IPS DF 6.9 (cell line): ENCODE results near the gene POGZ.

Experiments
- DNase-seq: peaks from one replicate; pipeline ENCODE4 v3.0.0-alpha.2; 2013; ENCODE audit warnings: low read depth, low spot score
- H3K27ac ChIP-seq: one replicate; pipeline ENCODE4 v1.5.1; 2013; ENCODE audit warnings: low read length, control low read depth
- H3K27me3 ChIP-seq: 2 replicates; pipeline ENCODE4 v1.6.1; 2013; ENCODE audit warnings: mild to moderate bottlenecking, low read length; ENCODE audit not compliant: control insufficient read depth, insufficient read depth
- H3K36me3 ChIP-seq: 2 replicates; pipeline ENCODE4 v1.6.1; 2013; ENCODE audit warnings: low read length; ENCODE audit not compliant: control insufficient read depth, insufficient read depth
- H3K4me1 ChIP-seq: 2 replicates; pipeline ENCODE4 v1.6.1; 2013; ENCODE audit warnings: low read length; ENCODE audit not compliant: control insufficient read depth, insufficient read depth
- H3K4me3 ChIP-seq: 2 replicates; pipeline ENCODE4 v1.5.1; 2013; ENCODE audit warnings: mild to moderate bottlenecking, low read length
- H3K9me3 ChIP-seq: 2 replicates; pipeline ENCODE4 v1.6.1; 2013; ENCODE audit warnings: low read length, inconsistent platforms; ENCODE audit not compliant: control insufficient read depth, insufficient read depth
- WGBS: extraction: QIAGEN DNeasy Blood & Tissue Kit; methylation state at CpG from one replicate; pipeline ENCODE4 v1.1.7; 2013; ENCODE audit warnings: mixed read lengths, missing lambda C conversion rate; ENCODE audit not compliant: insufficient read length, insufficient coverage; 5-methylcytosine and 5-hydroxymethylcytosine counted together

POGZ gene

DNA sequence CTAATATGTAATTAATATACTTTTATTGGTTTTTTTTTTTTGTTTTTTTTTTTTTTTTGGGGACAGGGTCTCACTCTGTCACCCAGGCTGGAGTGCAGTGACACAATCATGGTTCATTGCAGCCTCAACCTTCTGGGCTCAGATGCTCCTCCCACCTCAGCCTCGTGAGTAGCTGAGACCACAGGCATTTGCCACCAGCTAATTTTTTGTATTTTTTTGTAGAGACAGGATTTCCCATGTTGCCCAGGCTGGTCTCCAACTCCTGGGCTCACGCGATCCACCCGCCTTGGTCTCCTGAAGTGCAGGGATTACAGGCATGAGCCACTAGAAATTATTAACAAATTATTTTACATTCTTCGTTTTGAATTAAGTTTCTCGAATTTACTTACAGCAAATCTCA lies 16.8 kb upstream of the POGZ start:
- no CpG with 5 or more reads among the region's 6 CpGs for WGBS
- no peaks in the 10 kb centered on the region for H3K36me3 ChIP-seq
- no peaks in the 10 kb centered on the region for H3K4me1 ChIP-seq
- no peak overlapping the region for H3K4me3 ChIP-seq
- no peaks in the 10 kb centered on the region for H3K27me3 ChIP-seq
- no peaks in the 10 kb centered on the region for H3K9me3 ChIP-seq
- no peak for DNase-seq
- no peak overlapping the region for H3K27ac ChIP-seq

DNA sequence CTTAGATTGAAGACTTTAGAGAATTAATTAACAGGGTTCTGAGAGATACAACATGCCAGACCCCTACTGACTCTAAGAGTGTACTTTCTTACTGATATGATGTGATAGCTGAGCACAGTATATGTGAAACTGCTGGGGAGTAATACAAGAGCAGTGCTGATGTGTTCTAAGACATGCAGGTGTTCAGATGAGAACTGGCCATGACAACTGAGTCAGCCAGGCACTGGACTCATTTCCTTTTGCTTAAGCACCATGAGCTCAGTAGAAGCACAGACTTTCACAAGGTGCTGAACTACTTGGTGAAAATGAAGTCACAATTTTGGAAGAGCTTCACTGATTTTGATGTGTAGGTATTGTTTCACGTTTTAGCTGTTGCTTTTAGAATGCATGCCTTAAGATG lies 15.9 kb upstream of the POGZ start:
- H3K4me3 ChIP-seq, result no peak overlapping the region
- no peaks in the 10 kb centered on the region for H3K36me3 ChIP-seq
- H3K27ac ChIP-seq, result no peak overlapping the region
- no peaks in the 10 kb centered on the region for H3K27me3 ChIP-seq
- no peaks in the 10 kb centered on the region for H3K9me3 ChIP-seq
- H3K4me1 ChIP-seq, result no peaks in the 10 kb centered on the region
- no CpG with 5 or more reads among the region's 1 CpG for WGBS
- no peak for DNase-seq

DNA sequence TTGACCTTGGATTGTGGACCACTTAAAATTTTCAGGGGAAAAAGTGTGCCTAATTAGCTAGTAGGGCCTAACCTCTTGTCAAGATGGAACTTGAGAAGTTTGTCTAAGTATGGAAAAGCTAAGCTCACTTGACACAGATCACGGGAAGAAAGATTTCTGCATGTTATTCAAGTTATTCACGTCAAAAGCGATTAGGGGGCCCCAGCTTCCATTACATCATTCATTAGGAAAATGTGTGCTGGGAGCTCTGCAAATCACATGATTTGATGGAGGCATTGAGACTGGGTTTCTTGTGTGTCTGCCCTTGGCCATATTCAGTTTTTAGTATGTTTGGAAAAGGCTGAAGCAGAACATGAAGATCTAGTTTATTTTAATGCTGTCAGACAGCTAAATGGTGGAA lies 15.5 kb upstream of the POGZ start:
- WGBS, result no CpG with 5 or more reads among the region's 3 CpGs
- no peak for DNase-seq
- H3K9me3 ChIP-seq, result no peaks in the 10 kb centered on the region
- no peaks in the 10 kb centered on the region for H3K4me1 ChIP-seq
- H3K27me3 ChIP-seq, result no peaks in the 10 kb centered on the region
- no peak overlapping the region for H3K27ac ChIP-seq
- H3K4me3 ChIP-seq, result no peak overlapping the region
- no peaks in the 10 kb centered on the region for H3K36me3 ChIP-seq

DNA sequence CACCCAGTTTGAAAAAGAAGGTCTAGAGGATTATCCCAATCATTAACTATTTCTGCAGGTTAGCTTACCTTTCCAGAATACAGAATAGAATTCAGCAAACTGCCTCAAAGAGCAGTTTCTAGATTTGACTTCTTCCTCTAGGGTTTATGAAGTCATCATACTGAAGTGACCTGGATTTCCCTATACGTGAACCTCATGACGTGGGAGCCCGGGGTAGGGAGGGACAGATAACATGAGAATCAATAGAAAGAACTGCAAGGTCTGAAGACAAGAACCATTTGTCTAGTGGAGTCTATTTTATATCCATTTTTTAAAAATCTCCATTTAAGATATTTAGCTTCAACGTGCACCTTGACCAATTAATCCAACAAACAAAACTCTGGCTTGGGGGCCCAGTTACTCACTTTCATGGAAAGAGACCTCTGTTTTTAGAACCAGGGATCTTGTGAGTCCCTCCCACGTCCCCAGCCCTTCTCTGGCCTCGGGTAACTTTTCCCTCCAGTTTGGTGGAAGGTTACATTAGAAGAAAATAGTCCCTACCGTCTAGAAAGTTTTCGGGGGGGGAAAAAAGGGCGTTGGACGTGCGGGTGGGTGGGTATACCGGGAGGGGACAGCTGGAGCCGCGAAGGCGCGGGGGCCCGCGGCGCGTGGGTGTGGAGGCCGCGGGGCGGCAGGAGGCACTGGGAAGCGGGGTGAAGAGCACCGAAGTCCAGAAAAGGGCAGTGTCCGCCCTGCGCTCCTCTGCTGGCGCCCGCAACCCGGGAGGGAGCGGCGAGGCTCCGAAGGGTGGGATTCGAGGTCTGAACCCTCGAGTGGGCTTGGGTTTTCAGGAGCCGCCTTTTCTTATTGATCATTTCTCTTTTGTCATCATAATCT lies 13.8 kb upstream of the POGZ start:
- Histone ChIP-seq H3K36me3 (no peaks in the 10 kb centered on the region), H3K27me3 (no peaks in the 10 kb centered on the region), H3K9me3 (no peaks in the 10 kb centered on the region), H3K4me3 (peak overlapping the region; percentile 67; the same call in 1 of the 2 replicates), H3K4me1 (no peaks in the 10 kb centered on the region), H3K27ac (no peak overlapping the region)
- WGBS, result no CpG with 5 or more reads among the region's 36 CpGs
- no peak for DNase-seq

DNA sequence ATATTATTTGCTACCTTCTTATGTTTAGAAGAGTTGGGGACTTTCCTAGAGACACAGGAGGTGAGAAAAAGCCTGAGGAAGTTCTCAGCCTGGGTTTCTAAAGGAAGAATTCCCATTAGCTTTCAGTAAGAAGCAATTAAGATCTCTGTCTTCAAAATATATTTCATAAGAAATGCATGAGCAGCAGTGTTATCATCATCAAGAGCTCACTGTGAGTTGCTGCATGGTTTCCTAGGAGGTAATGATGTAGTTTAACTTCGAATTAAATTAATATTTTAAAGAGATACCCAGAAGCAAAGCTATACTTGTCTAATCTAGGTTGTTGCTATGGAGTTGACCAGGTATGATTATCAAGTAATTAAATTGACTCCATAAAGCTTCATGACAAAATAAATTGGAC lies 5.7 kb upstream of the POGZ start:
- Histone ChIP-seq H3K4me3 (no peak overlapping the region), H3K27me3 (no peaks in the 10 kb centered on the region), H3K4me1 (no peaks in the 10 kb centered on the region; the same call in 1 of the 2 replicates), H3K27ac (no peak overlapping the region), H3K36me3 (no peaks in the 10 kb centered on the region), H3K9me3 (no peaks in the 10 kb centered on the region)
- WGBS, result no CpG with 5 or more reads among the region's 1 CpG
- DNase-seq, result no peak

DNA sequence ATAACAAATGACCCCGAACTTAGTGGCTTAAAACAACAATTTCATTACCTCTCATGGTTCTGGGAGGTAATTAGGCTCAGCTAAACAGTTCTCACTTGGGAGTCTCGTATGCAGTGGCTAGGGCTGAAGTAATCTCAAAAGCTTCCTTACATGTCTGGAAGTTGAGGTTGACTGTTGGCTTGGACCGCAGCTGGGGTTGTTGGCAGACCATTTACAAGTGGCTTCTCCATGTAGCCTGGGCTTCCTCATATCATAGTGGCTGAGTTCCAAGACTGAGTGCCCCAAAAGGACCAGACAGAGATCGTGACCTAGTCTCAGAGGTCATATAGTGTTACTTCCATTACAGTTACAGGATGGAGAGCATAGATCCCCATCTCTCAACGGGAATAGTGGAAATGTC lies 2.4 kb upstream of the POGZ start:
- Histone ChIP-seq H3K4me1 (peaks cover 2% of the 10 kb centered on the region; the same call in 1 of the 2 replicates), H3K27me3 (no peaks in the 10 kb centered on the region), H3K27ac (no peak overlapping the region), H3K4me3 (no peak overlapping the region), H3K36me3 (no peaks in the 10 kb centered on the region), H3K9me3 (no peaks in the 10 kb centered on the region)
- no peak for DNase-seq
- WGBS, result no CpG with 5 or more reads among the region's 5 CpGs

DNA sequence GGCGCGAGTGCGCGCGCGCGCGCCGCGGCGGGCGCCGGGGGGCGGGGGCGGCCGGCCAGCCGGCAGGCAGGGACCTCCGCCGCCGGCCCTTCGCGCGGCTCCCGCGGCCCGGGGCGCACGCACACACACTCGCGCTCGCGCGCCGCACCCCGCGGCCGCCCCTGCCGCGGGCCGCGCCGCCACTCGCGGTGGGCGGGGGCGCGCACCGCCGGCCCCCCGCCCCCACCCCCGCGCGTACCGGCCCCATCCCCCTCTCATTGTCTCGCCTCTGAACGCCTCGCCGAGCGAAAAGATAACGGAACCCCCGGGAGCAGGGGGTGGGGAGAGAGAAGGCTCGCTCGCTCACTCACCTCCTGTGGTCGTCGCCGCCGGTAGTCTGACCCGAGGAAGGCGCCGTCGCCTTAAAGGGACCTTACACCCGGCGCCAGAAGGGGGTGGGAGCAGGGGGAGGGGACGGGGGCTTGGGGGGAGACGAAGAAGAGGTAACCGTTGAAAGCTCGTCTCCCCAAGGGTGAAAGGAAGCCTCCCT lies 428 bp downstream of the POGZ start:
- no peaks in the 10 kb centered on the region for H3K27me3 ChIP-seq
- H3K36me3 ChIP-seq, result no peaks in the 10 kb centered on the region
- no CpG with 5 or more reads among the region's 77 CpGs for WGBS
- H3K27ac ChIP-seq, result no peak overlapping the region
- peak overlapping the region; percentile 93 for H3K4me3 ChIP-seq
- H3K9me3 ChIP-seq, result no peaks in the 10 kb centered on the region
- DNase-seq, result no peak
- H3K4me1 ChIP-seq, result peaks cover 2% of the 10 kb centered on the region; the same call in 1 of the 2 replicates

DNA sequence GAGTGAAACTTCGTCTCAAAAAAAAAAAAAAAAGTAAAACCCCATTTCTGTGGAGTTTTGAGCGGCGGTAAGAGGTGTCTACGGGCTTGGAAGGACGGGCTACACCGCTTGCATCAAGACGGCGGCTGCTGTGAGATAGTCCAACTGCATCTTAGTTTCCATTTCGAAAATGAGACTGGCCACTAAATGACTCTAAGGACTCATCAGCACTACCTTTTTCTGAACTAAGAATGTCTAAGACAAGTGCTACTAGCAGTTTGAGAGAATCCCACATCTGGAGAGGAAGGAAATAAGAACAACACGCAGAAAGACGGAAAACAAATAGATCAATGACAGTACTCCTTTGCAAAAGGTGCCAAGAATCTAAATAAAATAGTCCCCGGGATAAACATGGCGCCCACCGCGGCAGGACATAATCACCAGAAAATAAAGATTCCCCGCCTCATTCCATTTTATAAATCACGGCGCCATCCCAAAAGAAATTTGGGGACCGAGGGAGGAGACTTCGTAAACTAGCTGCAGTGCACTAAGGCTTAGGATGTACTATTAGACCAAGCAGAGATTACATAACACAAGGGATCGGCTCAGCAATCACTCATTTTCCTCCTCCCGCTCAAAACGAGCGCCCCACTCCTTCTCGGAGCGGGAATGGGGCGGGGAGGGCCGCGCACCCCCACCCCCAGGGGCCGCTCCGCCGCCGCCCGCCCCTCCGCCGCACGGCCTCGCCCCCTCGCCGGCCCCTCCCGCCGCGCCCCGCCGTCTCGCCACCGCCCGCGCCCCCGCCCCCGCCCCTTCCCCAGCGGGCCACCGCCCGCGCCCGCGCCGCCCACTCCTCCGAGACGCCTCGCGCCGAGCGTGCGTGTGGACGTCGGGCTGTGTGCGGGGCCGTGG lies 1.1 kb downstream of the POGZ start:
- H3K4me3 ChIP-seq, result peak overlapping the region; percentile 93
- H3K9me3 ChIP-seq, result no peaks in the 10 kb centered on the region
- no peaks in the 10 kb centered on the region for H3K27me3 ChIP-seq
- no peak overlapping the region for H3K27ac ChIP-seq
- peaks cover 2% of the 10 kb centered on the region; the same call in 1 of the 2 replicates for H3K4me1 ChIP-seq
- H3K36me3 ChIP-seq, result no peaks in the 10 kb centered on the region
- DNase-seq, result no peak
- no CpG with 5 or more reads among the region's 69 CpGs for WGBS

DNA sequence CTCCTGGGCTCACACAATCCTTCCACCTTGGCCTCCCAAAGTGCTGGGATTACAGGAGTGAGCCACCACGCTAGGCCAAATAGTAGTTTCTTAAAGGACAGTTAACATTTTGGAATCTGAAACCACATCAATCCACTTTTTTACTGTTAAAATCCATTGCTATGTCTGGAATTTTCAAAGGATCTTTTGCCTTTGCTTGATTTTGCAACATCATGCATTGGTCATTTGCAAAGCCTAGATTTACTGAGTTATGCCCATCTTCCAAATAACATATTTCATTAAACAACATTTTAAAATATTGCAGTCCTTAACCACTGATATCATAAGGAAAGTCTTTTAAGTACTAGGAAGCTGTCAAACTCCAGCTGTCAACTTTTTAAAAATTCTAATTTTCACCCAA lies 3.3 kb downstream of the POGZ start:
- Histone ChIP-seq H3K27ac (no peak overlapping the region), H3K4me3 (no peak overlapping the region), H3K4me1 (peaks cover 2% of the 10 kb centered on the region; the same call in 1 of the 2 replicates), H3K36me3 (no peaks in the 10 kb centered on the region), H3K9me3 (no peaks in the 10 kb centered on the region), H3K27me3 (no peaks in the 10 kb centered on the region)
- no CpG with 5 or more reads among the region's 1 CpG for WGBS
- no peak for DNase-seq

DNA sequence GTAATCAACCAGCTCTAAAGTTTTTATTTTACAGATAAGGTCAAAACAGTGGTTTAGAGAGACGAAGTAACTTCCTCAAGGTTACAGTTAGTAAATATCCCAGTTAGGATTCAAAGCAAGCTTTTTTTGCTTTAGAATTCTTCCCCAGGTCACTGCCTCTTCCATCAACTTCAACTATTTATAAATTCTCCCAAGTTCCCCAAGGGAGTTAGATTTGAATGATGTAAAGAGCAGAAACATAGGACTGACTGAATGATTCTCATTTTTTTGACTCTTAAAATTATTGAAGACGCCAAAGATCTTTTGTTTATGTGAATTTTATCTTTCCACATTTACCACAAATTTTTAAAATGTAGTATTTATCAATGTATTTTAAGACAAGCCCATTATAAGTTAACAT lies 4.1 kb downstream of the POGZ start:
- H3K4me3 ChIP-seq, result no peak overlapping the region
- H3K9me3 ChIP-seq, result no peaks in the 10 kb centered on the region
- no CpG with 5 or more reads among the region's 2 CpGs for WGBS
- no peak overlapping the region for H3K27ac ChIP-seq
- no peaks in the 10 kb centered on the region for H3K27me3 ChIP-seq
- H3K36me3 ChIP-seq, result no peaks in the 10 kb centered on the region
- DNase-seq, result no peak
- peaks cover 2% of the 10 kb centered on the region; the same call in 1 of the 2 replicates for H3K4me1 ChIP-seq
